SK-N-SH (cell line): ENCODE results near the gene TMIGD3. TPM values are rescaled to one million over a fixed set of nuclear protein-coding genes. Genes with fewer than 3 reads are reported as not detected.

Experiments used
- CTCF ChIA-PET: fragments of 300-600, 350-600 bp; formaldehyde crosslinking; extraction: SDS; loops from one replicate; lab custom pipeline; 2021; lab: Yijun Ruan, JAX
- POLR2A ChIA-PET: fragments of 350-600 bp; sonication (Branson Sonifier 250); formaldehyde crosslinking; extraction: SDS; loops from one replicate; lab custom pipeline; 2020; ENCODE audit warnings: antibody characterized with exemption, inconsistent platforms; lab: Yijun Ruan, JAX
- DNase-seq: peaks from one replicate; pipeline ENCODE4 v3.0.0; 2012
- H2AFZ ChIP-seq: fragments of 200-600 bp; sonication (generic); 2 replicates; pipeline ENCODE4 v1.8.1; 2016; ENCODE audit warnings: antibody characterized with exemption, mild to moderate bottlenecking, low read depth
- H3F3A ChIP-seq: fragments of 200-600 bp; sonication (generic); replicated peaks from 2 replicates; pipeline ENCODE3; 2016; ENCODE audit warnings: antibody characterized with exemption, mild to moderate bottlenecking; ENCODE audit not compliant: insufficient read depth
- H3K27ac ChIP-seq, 2 experiments: fragments of 200-500 bp in 1 of 2; fragments of 200-600 bp in 1 of 2; sonication (Bioruptor generic) in 1 of 2; sonication (generic), shearing (Covaris generic) in 1 of 2; 2 replicates each; pipeline versions ENCODE4 v1.5.1 to v1.6.1; 2014 to 2016; ENCODE audit warnings: low read depth in 2 of 2, inconsistent platforms in 1 of 2, low read length in 1 of 2, mild to moderate bottlenecking in 1 of 2, mixed read lengths in 1 of 2
- H3K27me3 ChIP-seq: fragments of 200-600 bp; sonication (generic), shearing (Covaris generic); 2 replicates; pipeline ENCODE4 v1.6.1; 2016; ENCODE audit warnings: mixed run types; ENCODE audit not compliant: insufficient read depth
- H3K36me3 ChIP-seq, 2 experiments: fragments of 200-500 bp in 1 of 2; fragments of 200-600 bp in 1 of 2; sonication (Bioruptor generic) in 1 of 2; sonication (generic) in 1 of 2; replicated peaks in 1 of 2; 2 replicates each; pipeline versions ENCODE3 to v1.5.1; 2014 to 2016; ENCODE audit warnings: low read length in 1 of 2, mild to moderate bottlenecking in 1 of 2; ENCODE audit not compliant: insufficient read depth in 2 of 2, control insufficient read depth in 1 of 2
- H3K4me1 ChIP-seq, 2 experiments: fragments of 200-500 bp in 1 of 2; fragments of 200-600 bp in 1 of 2; sonication (Bioruptor generic) in 1 of 2; sonication (generic), shearing (Covaris generic) in 1 of 2; 2 replicates each; pipeline versions ENCODE4 v1.5.1 to v1.6.1; 2014 to 2016; ENCODE audit warnings: low read depth in 1 of 2, low read length in 1 of 2, mixed run types in 1 of 2; ENCODE audit not compliant: insufficient read depth in 2 of 2, control insufficient read depth in 1 of 2
- H3K4me2 ChIP-seq: fragments of 200-600 bp; sonication (generic), shearing (Covaris generic); 2 replicates; pipeline ENCODE4 v1.6.1; 2017; ENCODE audit warnings: mixed run types
- H3K4me3 ChIP-seq, 2 experiments: fragments of 200-500 bp in 1 of 2; fragments of 200-600 bp in 1 of 2; sonication (Bioruptor generic) in 1 of 2; sonication (generic), shearing (Covaris generic) in 1 of 2; 2 replicates each; pipeline versions ENCODE4 v1.5.1 to v1.8.1; 2014 to 2016; ENCODE audit warnings: low read depth in 2 of 2, inconsistent platforms in 1 of 2, low read length in 1 of 2, mild to moderate bottlenecking in 1 of 2, mixed read lengths in 1 of 2, moderate library complexity in 1 of 2
- H3K79me2 ChIP-seq: fragments of 200-600 bp; sonication (generic); 2 replicates; pipeline ENCODE4 v1.8.1; 2017; ENCODE audit warnings: mild to moderate bottlenecking; ENCODE audit not compliant: insufficient read depth
- H3K9ac ChIP-seq: fragments of 200-600 bp; sonication (generic); 2 replicates; pipeline ENCODE4 v1.6.1; 2017; ENCODE audit warnings: mixed run types
- H3K9me2 ChIP-seq: fragments of 200-600 bp; sonication (generic); 2 replicates; pipeline ENCODE4 v1.6.1; 2017; ENCODE audit warnings: mixed run types
- H3K9me3 ChIP-seq: fragments of 200-600 bp; sonication (generic); 2 replicates; pipeline ENCODE4 v1.6.1; 2017; ENCODE audit warnings: mixed run types, mild to moderate bottlenecking, moderate library complexity
- H4K20me1 ChIP-seq: fragments of 200-600 bp; sonication (generic); 2 replicates; pipeline ENCODE4 v1.6.1; 2017; ENCODE audit warnings: mild to moderate bottlenecking, mixed run types; ENCODE audit not compliant: insufficient read depth
- CHD2 ChIP-seq: fragments of 150-350 bp; IDR thresholded peaks from 2 replicates; pipeline ENCODE4 v1.6.1; 2018; ENCODE audit warnings: low read length; ENCODE audit not compliant: partially characterized antibody
- CTCF ChIP-seq: fragments of 200-600 bp; sonication (generic); IDR thresholded peaks from 2 replicates; pipeline ENCODE4 v1.6.1; 2017; ENCODE audit warnings: antibody characterized with exemption, mild to moderate bottlenecking, moderate library complexity
- EP300 ChIP-seq, 2 experiments: IDR thresholded peaks; 2 replicates each; pipeline versions ENCODE4 v1.4.0 to v1.6.1; 2012; ENCODE audit warnings: borderline replicate concordance in 1 of 2, low read depth in 1 of 2, low read length in 1 of 2
- EZH2phosphoT487 ChIP-seq: fragments of 200-600 bp; sonication (generic); IDR thresholded peaks from 2 replicates; pipeline ENCODE4 v1.6.1; 2017; ENCODE audit warnings: low read depth, mixed run types, mild to moderate bottlenecking, antibody characterized with exemption, moderate library complexity, borderline replicate concordance
- FOSL2 ChIP-seq: IDR thresholded peaks from 2 replicates; pipeline ENCODE4 v1.4.0; 2012; ENCODE audit warnings: low read depth, mild to moderate bottlenecking, moderate library complexity, borderline replicate concordance
- FOXJ3 ChIP-seq: sonication (generic); formaldehyde crosslinking; IDR thresholded peaks from 2 replicates; pipeline ENCODE4 v1.5.1; 2020; ENCODE audit warnings: mild to moderate bottlenecking, missing genetic modification reagents
- FOXM1 ChIP-seq: IDR thresholded peaks from 2 replicates; pipeline ENCODE4 v1.4.0; 2012; ENCODE audit warnings: low read depth, mild to moderate bottlenecking
- IRF3 ChIP-seq: fragments of 150-350 bp; IDR thresholded peaks from 2 replicates; pipeline ENCODE4 v1.6.1; 2016; ENCODE audit warnings: mild to moderate bottlenecking, low read depth, low read length
- JUND ChIP-seq: IDR thresholded peaks from 2 replicates; pipeline ENCODE4 v1.4.0; 2012
- MEF2A ChIP-seq: IDR thresholded peaks from 2 replicates; pipeline ENCODE4 v1.4.0; 2012; ENCODE audit warnings: low read depth, borderline replicate concordance
- MXI1 ChIP-seq: IDR thresholded peaks from 2 replicates; pipeline ENCODE4 v1.6.1; 2012; ENCODE audit warnings: mild to moderate bottlenecking, low read depth, low read length, improper control_type of control experiment
- NFIC ChIP-seq: IDR thresholded peaks from 2 replicates; pipeline ENCODE4 v1.4.0; 2012; ENCODE audit warnings: borderline replicate concordance
- NRF1 ChIP-seq: IDR thresholded peaks from 2 replicates; pipeline ENCODE4 v1.6.1; 2012; ENCODE audit warnings: low read depth, mild to moderate bottlenecking, low read length
- RAD21 ChIP-seq: IDR thresholded peaks from 2 replicates; pipeline ENCODE4 v1.6.1; 2012; ENCODE audit warnings: mild to moderate bottlenecking, low read length
- RXRA ChIP-seq: IDR thresholded peaks from 2 replicates; pipeline ENCODE4 v1.4.0; 2012; ENCODE audit warnings: low read depth, mild to moderate bottlenecking, borderline replicate concordance
- SIN3A ChIP-seq: IDR thresholded peaks from 2 replicates; pipeline ENCODE4 v1.6.1; 2012; ENCODE audit warnings: low read depth, mild to moderate bottlenecking, low read length, moderate library complexity, borderline replicate concordance
- TAF1 ChIP-seq: IDR thresholded peaks from 2 replicates; pipeline ENCODE4 v1.6.1; 2012; ENCODE audit warnings: low read depth, mild to moderate bottlenecking, low read length, moderate library complexity, borderline replicate concordance
- TEAD4 ChIP-seq: IDR thresholded peaks from 2 replicates; pipeline ENCODE4 v1.4.0; 2012; ENCODE audit warnings: mild to moderate bottlenecking, borderline replicate concordance; ENCODE audit not compliant: insufficient read depth
- USF1 ChIP-seq: IDR thresholded peaks from 2 replicates; pipeline ENCODE4 v1.4.0; 2012; ENCODE audit warnings: low read depth, borderline replicate concordance
- WGBS: methylation state at CpG from one replicate; pipeline ENCODE4 v1.1.6; 2017; ENCODE audit warnings: low lambda C conversion rate; 5-methylcytosine and 5-hydroxymethylcytosine counted together
- polyA plus RNA-seq, 3 experiments: library from polyadenylated mRNA; depleted of rRNA; stranded (reverse); fragments of >200 nt; gene quantifications; 2 replicates each; pipeline ENCODE4 v1.2.3, GENCODE V29; 2012

The TMIGD3 gene
- polyA plus RNA-seq, 1 of the 3 experiments (the other 2 are of a cell fraction) = not detected

- Histone ChIP-seq H3K79me2 (no peaks in the 10 kb centered on the region), H3K4me2 (0 out of 2 replicates have a peak overlapping the region, but pooled peaks have one; percentile 3), H4K20me1 (no peaks in the 10 kb centered on the region), H3K9me2 (no peaks in the 10 kb centered on the region), H2AFZ (no peak overlapping the region), H3K36me3 (no peaks in the 10 kb centered on the region), H3K9me3 (no peaks in the 10 kb centered on the region), H3F3A (no peaks in the 10 kb centered on the region), H3K27me3 (no peaks in the 10 kb centered on the region), H3K4me1 (peaks cover 0 to 9% of the 10 kb centered on the region in 2 experiments; a peak in 3 of 4 replicates), H3K9ac (no peak overlapping the region), H3K4me3 (no peak overlapping the region), H3K27ac (no peak overlapping the region)
- CTCF ChIA-PET = no interaction called here
- TF ChIP-seq JUND = peak; percentile 15; the same call in 1 of the 2 replicates
- TF ChIP-seq CHD2 = no peak
- TF ChIP-seq TEAD4 = no peak
- peak; percentile 72; the same call in 1 of the 2 replicates for TF ChIP-seq RXRA
- TF ChIP-seq TAF1 = no peak
- TF ChIP-seq FOXJ3 (CRISPR knock-in tag) = no peak
- TF ChIP-seq IRF3 = no peak
- TF ChIP-seq CTCF = no peak
- TF ChIP-seq USF1 = no peak
- TF ChIP-seq EP300 (IDR thresholded peaks at IDR 0.05; ENCODE audit: borderline replicate concordance in 1 of 2, low read depth in 1 of 2, low read length in 1 of 2) = no peak
- TF ChIP-seq FOSL2 = no peak; the same call in 1 of the 2 replicates
- TF ChIP-seq MEF2A = no peak
- TF ChIP-seq NFIC = peak; percentile 58; the same call in 1 of the 2 replicates
- TF ChIP-seq NRF1 = no peak
- TF ChIP-seq EZH2phosphoT487 = no peak
- no peak for TF ChIP-seq MXI1
- TF ChIP-seq FOXM1 = no peak
- no peak for TF ChIP-seq RAD21
- no peak for TF ChIP-seq SIN3A
- POLR2A ChIA-PET = no interaction called here
- WGBS = 63% methylated on average over 6 of the region's 6 CpGs
- DNase-seq = no peak
These were observed 35.1 kb upstream of the TMIGD3 start for GRCh38 chr1:111538343-111539025.
